WERI-Rb-1 (cell line): ENCODE data around the gene AGT.

ENCODE experiments used
- DNase-seq: peaks from one replicate; pipeline ENCODE4 v3.0.0-alpha.2; 2020
- H3K27ac ChIP-seq: fragments of 250-450 bp; sonication (Bioruptor Pico); 2 replicates; pipeline ENCODE4 v1.5.1; 2020; ENCODE audit warnings: mild to moderate bottlenecking, moderate library complexity
- H3K27me3 ChIP-seq: fragments of 250-450 bp; sonication (Bioruptor Pico); 2 replicates; pipeline ENCODE4 v1.5.1; 2021; ENCODE audit warnings: mild to moderate bottlenecking, low read depth, moderate library complexity; ENCODE audit not compliant: insufficient read depth, severe bottlenecking
- H3K36me3 ChIP-seq: fragments of 250-450 bp; sonication (Bioruptor Pico); 2 replicates; pipeline ENCODE4 v1.5.1; 2020; ENCODE audit warnings: mild to moderate bottlenecking, moderate library complexity
- H3K4me3 ChIP-seq: 2 replicates; pipeline ENCODE4 v1.5.1; 2011; ENCODE audit warnings: low read depth, mild to moderate bottlenecking, control low read depth, low read length
- H3K9me3 ChIP-seq: fragments of 250-450 bp; sonication (Bioruptor Pico); 2 replicates; pipeline ENCODE4 v1.5.1; 2021; ENCODE audit warnings: mild to moderate bottlenecking, moderate library complexity; ENCODE audit not compliant: severe bottlenecking
- TF ChIP-seq, protein P1 (sequence below): IDR thresholded peaks from 2 replicates; pipeline ENCODE4 v1.5.1; 2011; ENCODE audit warnings: low read depth, mild to moderate bottlenecking, control low read depth, inconsistent platforms, low read length

Gene AGT

DNA sequence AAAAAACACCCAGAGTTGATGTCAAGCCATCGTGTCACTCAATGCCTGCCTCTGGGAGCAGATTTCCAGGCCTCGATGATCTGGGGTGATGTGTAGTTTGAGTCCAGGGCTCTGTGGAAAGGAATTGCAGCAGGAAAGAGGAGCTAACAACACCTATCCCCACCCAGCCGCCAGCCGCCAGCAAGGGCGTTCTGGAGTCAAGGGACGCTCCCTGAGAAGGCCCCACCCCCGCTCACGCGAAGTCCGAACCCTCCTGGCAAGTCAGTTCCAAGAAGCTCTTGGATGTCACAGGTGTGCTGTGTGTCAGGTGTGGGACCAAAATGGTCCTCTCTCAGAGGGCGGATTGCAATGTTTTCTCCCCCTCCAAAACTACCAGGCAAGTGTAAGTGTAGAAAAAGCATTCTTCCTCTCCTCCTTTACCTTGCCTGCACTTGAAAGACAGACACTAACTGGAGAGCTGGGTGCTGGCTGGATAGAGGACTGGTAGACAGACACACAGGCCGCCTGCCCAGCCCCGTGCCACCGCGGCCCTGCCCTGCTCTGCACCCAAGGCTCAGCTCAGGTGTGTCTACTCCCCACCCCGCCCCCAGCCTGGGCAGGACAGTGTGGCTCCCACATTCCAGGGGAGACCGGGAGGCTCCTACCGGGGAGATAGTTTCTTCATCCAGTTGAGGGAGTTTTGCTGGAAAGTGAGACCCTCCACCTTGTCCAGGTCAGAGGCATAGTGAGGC is 8.5 kb downstream of the AGT start:
- Histone ChIP-seq H3K4me3 (no peak overlapping the region), H3K9me3 (no peaks in the 10 kb centered on the region), H3K36me3 (no peaks in the 10 kb centered on the region), H3K27me3 (no peaks in the 10 kb centered on the region), H3K27ac (no peak overlapping the region)
- TF ChIP-seq, protein P1, sequence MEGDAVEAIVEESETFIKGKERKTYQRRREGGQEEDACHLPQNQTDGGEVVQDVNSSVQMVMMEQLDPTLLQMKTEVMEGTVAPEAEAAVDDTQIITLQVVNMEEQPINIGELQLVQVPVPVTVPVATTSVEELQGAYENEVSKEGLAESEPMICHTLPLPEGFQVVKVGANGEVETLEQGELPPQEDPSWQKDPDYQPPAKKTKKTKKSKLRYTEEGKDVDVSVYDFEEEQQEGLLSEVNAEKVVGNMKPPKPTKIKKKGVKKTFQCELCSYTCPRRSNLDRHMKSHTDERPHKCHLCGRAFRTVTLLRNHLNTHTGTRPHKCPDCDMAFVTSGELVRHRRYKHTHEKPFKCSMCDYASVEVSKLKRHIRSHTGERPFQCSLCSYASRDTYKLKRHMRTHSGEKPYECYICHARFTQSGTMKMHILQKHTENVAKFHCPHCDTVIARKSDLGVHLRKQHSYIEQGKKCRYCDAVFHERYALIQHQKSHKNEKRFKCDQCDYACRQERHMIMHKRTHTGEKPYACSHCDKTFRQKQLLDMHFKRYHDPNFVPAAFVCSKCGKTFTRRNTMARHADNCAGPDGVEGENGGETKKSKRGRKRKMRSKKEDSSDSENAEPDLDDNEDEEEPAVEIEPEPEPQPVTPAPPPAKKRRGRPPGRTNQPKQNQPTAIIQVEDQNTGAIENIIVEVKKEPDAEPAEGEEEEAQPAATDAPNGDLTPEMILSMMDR: no peak
- no peak for DNase-seq

DNA sequence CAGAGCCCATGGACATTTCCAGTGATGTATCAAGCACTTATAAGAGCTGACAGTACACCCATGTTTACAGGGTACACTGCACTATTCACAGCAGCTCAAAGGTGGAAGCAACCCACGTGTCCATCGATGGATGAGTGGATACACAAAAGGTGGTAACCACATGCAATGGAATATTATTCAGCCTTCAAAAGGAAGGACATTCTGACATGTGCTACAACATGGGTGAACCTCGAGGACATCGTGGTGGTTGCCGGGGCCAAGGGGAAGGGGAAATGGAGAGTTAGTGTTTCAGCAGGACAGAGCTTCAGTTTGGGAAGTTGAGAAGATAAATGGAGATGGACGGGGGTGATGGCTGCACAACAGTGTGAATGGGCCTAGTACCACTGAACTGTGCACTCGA is 9.1 kb downstream of the AGT start:
- Histone ChIP-seq H3K27ac (no peak overlapping the region), H3K36me3 (no peaks in the 10 kb centered on the region), H3K4me3 (no peak overlapping the region), H3K9me3 (no peaks in the 10 kb centered on the region), H3K27me3 (no peaks in the 10 kb centered on the region)
- no peak for DNase-seq
- TF ChIP-seq, protein P1: no peak

DNA sequence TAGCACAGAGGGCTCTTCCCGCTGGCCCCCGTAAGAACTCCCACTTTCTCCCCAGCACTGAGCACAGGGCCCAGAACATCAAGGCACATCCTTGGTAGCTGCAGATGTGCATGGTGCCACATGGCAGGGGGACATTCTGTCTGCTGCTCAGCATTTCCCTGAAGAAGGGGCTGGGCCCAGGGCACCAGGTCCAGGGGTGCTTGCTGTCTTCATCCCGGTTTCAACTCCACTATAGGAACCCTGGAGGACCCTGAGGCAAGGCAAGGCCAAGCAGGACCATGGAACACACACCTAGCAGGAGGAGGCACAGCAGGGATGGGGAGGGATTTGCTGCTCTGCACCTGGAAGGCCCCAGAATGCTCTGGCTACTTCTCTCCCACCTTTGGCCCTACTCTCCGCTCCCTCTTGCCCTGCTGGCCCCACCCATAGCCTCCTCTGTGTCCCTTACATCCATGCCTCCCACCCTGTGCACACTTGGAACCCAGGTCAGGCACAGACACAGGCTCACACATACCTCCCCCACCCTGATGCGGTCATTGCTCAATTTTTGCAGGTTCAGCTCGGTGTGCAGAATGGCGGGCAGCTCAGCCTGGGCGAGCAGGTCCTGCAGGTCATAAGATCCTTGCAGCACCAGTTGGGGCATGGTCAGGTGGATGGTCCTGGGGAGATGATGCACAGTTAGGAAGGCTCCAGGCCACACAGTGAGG is 10.1 kb downstream of the AGT start:
- DNase-seq: no peak
- Histone ChIP-seq H3K27ac (no peak overlapping the region), H3K27me3 (no peaks in the 10 kb centered on the region), H3K36me3 (no peaks in the 10 kb centered on the region), H3K9me3 (no peaks in the 10 kb centered on the region), H3K4me3 (no peak overlapping the region)
- TF ChIP-seq, protein P1: no peak

DNA sequence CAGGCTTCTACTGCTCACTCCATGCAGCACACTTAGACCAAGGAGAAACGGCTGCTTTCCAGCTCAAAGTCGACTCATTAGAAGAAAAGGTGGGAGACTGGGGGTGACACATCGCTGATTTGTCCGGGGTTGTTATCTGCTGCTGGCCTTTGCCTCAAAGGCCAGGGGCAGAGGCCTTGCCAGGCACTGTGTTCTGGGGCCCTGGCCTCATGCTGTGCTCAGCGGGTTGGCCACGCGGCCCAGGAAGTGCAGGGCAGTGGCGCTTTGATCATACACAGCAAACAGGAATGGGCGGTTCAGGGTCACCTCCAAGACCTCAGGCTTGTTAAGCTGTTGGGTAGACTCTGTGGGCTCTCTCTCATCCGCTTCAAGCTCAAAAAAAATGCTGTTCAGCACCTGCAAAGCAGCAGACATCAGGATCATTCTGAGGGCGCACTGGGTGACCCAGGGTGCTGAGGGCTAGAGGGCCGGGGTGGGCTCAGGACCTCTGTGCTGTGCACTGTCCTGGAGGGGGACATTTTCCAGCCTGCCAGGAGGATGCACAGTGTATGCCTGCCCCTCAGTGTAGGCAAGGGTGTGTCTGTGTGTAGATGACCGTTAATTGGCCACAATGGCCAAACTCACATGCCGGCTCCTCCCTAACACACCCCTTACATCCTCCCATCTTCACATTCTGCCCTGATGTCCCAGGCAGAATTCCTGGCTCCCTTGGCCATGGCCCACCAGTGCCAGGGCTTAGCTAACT is 10.8 kb downstream of the AGT start:
- no peaks in the 10 kb centered on the region for H3K27me3 ChIP-seq
- H3K27ac ChIP-seq: no peak overlapping the region
- no peaks in the 10 kb centered on the region for H3K36me3 ChIP-seq
- TF ChIP-seq, protein P1: no peak
- no peaks in the 10 kb centered on the region for H3K9me3 ChIP-seq
- H3K4me3 ChIP-seq: no peak overlapping the region
- DNase-seq: no peak

DNA sequence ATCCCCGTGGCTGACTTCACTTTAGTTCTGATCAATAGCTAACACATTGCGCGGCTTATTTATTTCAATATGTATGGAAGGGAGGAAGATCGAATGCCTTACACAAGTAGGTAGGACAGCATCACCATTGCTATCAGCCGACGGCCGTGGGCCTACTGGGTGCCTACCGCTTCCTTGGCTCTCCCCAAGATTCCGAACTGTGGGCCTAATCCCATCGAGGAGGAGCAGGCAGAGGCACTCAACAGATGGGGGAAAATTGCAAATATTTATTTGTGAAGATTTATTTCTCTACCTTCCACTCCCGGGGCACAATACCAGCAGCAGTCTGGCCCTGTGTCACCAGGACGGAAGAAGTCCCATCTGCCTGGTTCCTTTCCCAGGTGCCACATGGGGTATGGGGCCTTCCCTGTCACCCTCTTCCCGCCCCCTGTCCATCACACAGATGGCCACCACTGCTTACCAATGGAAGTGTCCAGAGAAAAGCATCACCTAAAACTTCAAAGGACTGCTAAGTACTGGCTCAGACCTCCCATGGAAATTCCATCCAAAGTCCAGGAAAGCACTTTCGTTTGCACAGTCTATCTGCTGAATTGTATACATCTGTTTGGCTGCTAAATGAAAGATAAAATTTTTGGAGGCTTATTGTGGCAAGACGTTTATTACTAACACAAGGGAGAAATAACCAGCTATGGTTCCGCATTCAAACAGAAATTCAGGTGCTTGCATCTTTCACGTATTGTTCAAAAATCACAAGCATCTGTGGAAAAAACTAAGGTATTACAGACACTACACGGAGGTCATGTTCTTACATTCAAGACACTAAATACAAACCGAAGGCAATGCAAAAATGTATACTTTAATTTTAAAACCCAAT is 11.8 kb downstream of the AGT start:
- H3K36me3 ChIP-seq: no peaks in the 10 kb centered on the region
- no peak overlapping the region for H3K4me3 ChIP-seq
- DNase-seq: no peak
- H3K9me3 ChIP-seq: no peaks in the 10 kb centered on the region
- no peak overlapping the region for H3K27ac ChIP-seq
- TF ChIP-seq, protein P1: no peak
- H3K27me3 ChIP-seq: no peaks in the 10 kb centered on the region
